H1 (cell line): ENCODE results near the gene ZNF385C. TPM values are rescaled to one million over a fixed set of nuclear protein-coding genes. Genes with fewer than 3 reads are reported as not detected.

Experiments
- BACH1 ChIP-seq: IDR thresholded peaks from 2 replicates; pipeline ENCODE4 v1.6.1; 2012; ENCODE audit warnings: low read length, improper control_type of control experiment
- BCL11A ChIP-seq, 2 experiments: IDR thresholded peaks; one replicate each; pipeline ENCODE4 v1.6.1; 2011; ENCODE audit warnings: low read depth in 2 of 2, low read length in 2 of 2, mild to moderate bottlenecking in 2 of 2
- BRCA1 ChIP-seq: IDR thresholded peaks from 2 replicates; pipeline ENCODE4 v1.6.1; 2012; ENCODE audit warnings: low read depth, low read length, improper control_type of control experiment
- CHD1 ChIP-seq: IDR thresholded peaks from 2 replicates; pipeline ENCODE4 v1.6.1; 2012; ENCODE audit warnings: low read depth, low read length, improper control_type of control experiment
- CREB1 ChIP-seq: IDR thresholded peaks from 2 replicates; pipeline ENCODE4 v1.6.1; 2012; ENCODE audit warnings: inconsistent platforms
- CTBP2 ChIP-seq: IDR thresholded peaks from 2 replicates; pipeline ENCODE4 v1.7.0; 2011; ENCODE audit warnings: borderline replicate concordance, mild to moderate bottlenecking, moderate library complexity, mixed read lengths, low read length; ENCODE audit not compliant: insufficient read depth, insufficient read length
- CTCF ChIP-seq, 3 experiments: IDR thresholded peaks; 1 replicate in 2 of 3; 2 replicates in 1 of 3; pipeline versions ENCODE4 v1.5.1 to v1.6.1; 2011; ENCODE audit warnings: low read length in 3 of 3, mild to moderate bottlenecking in 3 of 3, inconsistent platforms in 2 of 3, low read depth in 1 of 3, moderate library complexity in 1 of 3; ENCODE audit not compliant: insufficient read depth in 1 of 3; ENCODE audit errors: control extremely low read depth in 1 of 3
- GABPA ChIP-seq: IDR thresholded peaks from 2 replicates; pipeline ENCODE4 v1.6.1; 2011; ENCODE audit warnings: mild to moderate bottlenecking, low read length, moderate library complexity, borderline replicate concordance; ENCODE audit not compliant: insufficient read depth
- HDAC6 ChIP-seq: IDR thresholded peaks from one replicate; pipeline ENCODE4 v1.7.1; 2012; ENCODE audit warnings: low read depth, mild to moderate bottlenecking, inconsistent platforms, low read length, moderate library complexity
- NANOG ChIP-seq: IDR thresholded peaks from 2 replicates; pipeline ENCODE4 v1.6.1; 2011; ENCODE audit warnings: low read length, low read depth, mild to moderate bottlenecking, inconsistent platforms; ENCODE audit not compliant: insufficient read depth, poor library complexity, severe bottlenecking
- PHF8 ChIP-seq: fragments of 200-600 bp; sonication (generic); conservative IDR thresholded peaks from 2 replicates; pipeline ENCODE4 v1.7.1; 2012; ENCODE audit warnings: low read depth, mild to moderate bottlenecking, inconsistent platforms, low read length, moderate library complexity
- POLR2A ChIP-seq, 2 experiments: IDR thresholded peaks; 1 replicate in 1 of 2; 2 replicates in 1 of 2; pipeline ENCODE4 v1.6.1; 2011; ENCODE audit warnings: low read depth in 2 of 2, low read length in 2 of 2, mild to moderate bottlenecking in 2 of 2; ENCODE audit errors: control extremely low read depth in 1 of 2
- POLR2AphosphoS5 ChIP-seq: IDR thresholded peaks from 2 replicates; pipeline ENCODE4 v1.6.1; 2011; ENCODE audit warnings: low read depth, low read length
- POU5F1 ChIP-seq: IDR thresholded peaks from 2 replicates; pipeline ENCODE4 v1.6.1; 2011; ENCODE audit warnings: low read depth, mild to moderate bottlenecking, low read length, moderate library complexity
- RFX5 ChIP-seq: IDR thresholded peaks from 2 replicates; pipeline ENCODE4 v1.6.1; 2011; ENCODE audit warnings: low read depth, low read length, improper control_type of control experiment, borderline replicate concordance
- RXRA ChIP-seq: IDR thresholded peaks from 2 replicates; pipeline ENCODE4 v1.6.1; 2011; ENCODE audit warnings: low read depth, mild to moderate bottlenecking, low read length, moderate library complexity; ENCODE audit not compliant: insufficient read depth
- SAP30 ChIP-seq: fragments of 300-600 bp; sonication (generic); IDR thresholded peaks from 2 replicates; pipeline ENCODE4 v1.7.1; 2012; ENCODE audit warnings: low read length, moderate library complexity, mild to moderate bottlenecking, inconsistent platforms; ENCODE audit not compliant: insufficient read depth, insufficient replicate concordance
- SP2 ChIP-seq: IDR thresholded peaks from 2 replicates; pipeline ENCODE4 v1.6.1; 2012; ENCODE audit warnings: mild to moderate bottlenecking, low read length, inconsistent platforms
- SP4 ChIP-seq: IDR thresholded peaks from 2 replicates; pipeline ENCODE4 v1.6.1; 2012; ENCODE audit warnings: low read length, inconsistent platforms
- SRF ChIP-seq: IDR thresholded peaks from 2 replicates; pipeline ENCODE4 v1.6.1; 2011; ENCODE audit warnings: mild to moderate bottlenecking, low read depth, low read length, moderate library complexity
- TCF12 ChIP-seq: IDR thresholded peaks from 2 replicates; pipeline ENCODE4 v1.6.1; 2011; ENCODE audit warnings: low read depth, mild to moderate bottlenecking, low read length
- YY1 ChIP-seq: IDR thresholded peaks from 2 replicates; pipeline ENCODE4 v1.6.1; 2011; ENCODE audit warnings: low read depth, mild to moderate bottlenecking, low read length
- polyA plus RNA-seq, 7 experiments: library from polyadenylated mRNA; depleted of rRNA in 3 of 7; stranded (reverse) in 5 of 7; unstranded in 2 of 7; fragments of >200 nt in 5 of 7; fragments of 200-250 nt in 2 of 7; gene quantifications; 1 replicate in 5 of 7; 2 replicates in 1 of 7; 4 replicates in 1 of 7; pipeline versions ENCODE4 v1.2.1 to v1.2.3, GENCODE V29; 2011 to 2013; ENCODE audit warnings: missing spikeins in 2 of 7, mixed read lengths in 2 of 7
- total RNA-seq: library from RNA; stranded (reverse); fragmentation: NEBNext Ultra II Directional; extraction: Animal tissue kit (Norgen Biotek cat#: 25700); gene quantifications from 2 replicates; pipeline ENCODE4 v1.2.1, GENCODE V29; 2021

The ZNF385C gene
- total and polyA plus RNA-seq, 2 of the 8 experiments (the other 6 are each of a cell fraction or from before 2014, with no cell fraction given): 3.9 to 6.1 TPM

- TF ChIP-seq CHD1: no peak
- TF ChIP-seq YY1: no peak
- no peak for TF ChIP-seq SP4
- no peak for TF ChIP-seq RFX5
- TF ChIP-seq PHF8: peak; percentile 79
- peak in 1 of 2 experiments; percentile 77; a peak in 1 of 3 replicates for TF ChIP-seq POLR2A (IDR thresholded peaks at IDR 0.05; ENCODE audit: control extremely low read depth in 1 of 2, low read depth in 2 of 2, low read length in 2 of 2)
- TF ChIP-seq GABPA: peak; percentile 80; the same call in 1 of the 2 replicates
- TF ChIP-seq SRF: 0 out of 2 replicates have a peak, but pooled peaks have one; percentile 13
- no peak for TF ChIP-seq POU5F1
- peak; percentile 77 to 85 (median 81) for TF ChIP-seq CTCF (IDR thresholded peaks at IDR 0.05; ENCODE audit: control extremely low read depth in 1 of 3, insufficient read depth in 1 of 3, low read depth in 1 of 3, low read length in 3 of 3)
- no peak for TF ChIP-seq POLR2AphosphoS5
- TF ChIP-seq SP2: peak; percentile 64; the same call in 1 of the 2 replicates
- no peak for TF ChIP-seq BACH1
- no peak for TF ChIP-seq NANOG
- no peak for TF ChIP-seq RXRA
- TF ChIP-seq CTBP2: no peak
- no peak for TF ChIP-seq HDAC6
- TF ChIP-seq CREB1: peak; percentile 54
- TF ChIP-seq BRCA1: no peak
- no peak for TF ChIP-seq TCF12
- TF ChIP-seq SAP30: no peak
- no peak for TF ChIP-seq BCL11A (IDR thresholded peaks at IDR 0.05; ENCODE audit: low read depth in 2 of 2, low read length in 2 of 2)
Observed at GRCh38 chr17:42019509-42020404, 78.5 kb downstream of the ZNF385C start, which contains the start of gene NKIRAS2 (continued).
